GM18526 (cell line): ENCODE measurements around the gene ATG7.

Experiments used
- POLR2A ChIP-seq: IDR thresholded peaks from 3 replicates; pipeline ENCODE4 v1.6.1; 2011; ENCODE audit not compliant: insufficient read length; ENCODE audit errors: extremely low read depth

The ATG7 gene

DNA sequence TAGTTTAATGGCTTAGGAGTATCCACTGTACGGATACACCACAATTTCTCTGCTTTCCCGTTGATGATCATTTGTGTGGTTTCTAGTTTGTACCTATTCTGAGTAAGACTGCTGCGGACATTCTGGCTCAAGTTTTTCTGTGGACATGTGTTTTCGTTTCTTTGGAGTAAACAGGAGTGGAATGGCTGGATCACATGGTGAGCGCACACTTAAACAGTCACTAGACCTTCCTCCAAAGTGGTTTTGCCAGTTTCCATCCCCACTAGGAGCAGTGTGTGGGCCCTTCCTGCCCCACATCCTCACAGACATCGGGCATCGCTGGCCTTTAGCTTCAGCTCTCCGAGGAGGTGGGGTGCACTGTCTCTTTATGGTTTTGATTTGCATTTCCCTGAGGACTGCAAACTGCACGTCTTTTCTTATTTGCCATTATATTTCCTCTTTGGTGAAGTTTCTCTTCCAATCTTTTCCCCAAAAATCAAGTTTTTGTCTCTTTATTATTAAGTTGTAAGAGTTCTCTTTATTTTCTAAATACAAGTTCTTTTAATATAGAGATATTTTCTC, 277.5 kb downstream of the ATG7 start:
- TF ChIP-seq POLR2A: no peak

DNA sequence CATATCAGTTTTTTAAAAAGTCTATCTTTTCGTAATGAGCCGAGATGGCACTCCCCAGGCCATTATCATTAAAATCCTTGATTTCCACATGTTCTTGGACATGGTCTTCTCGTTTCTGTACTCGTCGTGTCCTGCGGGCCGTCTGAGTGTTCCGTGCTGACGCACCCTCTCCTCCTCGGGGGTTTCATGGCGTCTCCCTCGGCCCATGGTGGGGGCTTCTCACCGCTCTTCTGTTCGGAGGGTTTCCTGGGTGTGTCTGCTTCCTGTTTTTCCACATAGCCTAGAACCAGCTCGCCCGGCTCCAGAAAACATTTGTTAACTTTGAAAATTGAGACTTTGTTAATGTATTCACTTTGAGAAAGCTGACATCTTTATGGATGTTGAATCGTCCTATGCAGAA, 278.8 kb downstream of the ATG7 start:
- TF ChIP-seq POLR2A: no peak

DNA sequence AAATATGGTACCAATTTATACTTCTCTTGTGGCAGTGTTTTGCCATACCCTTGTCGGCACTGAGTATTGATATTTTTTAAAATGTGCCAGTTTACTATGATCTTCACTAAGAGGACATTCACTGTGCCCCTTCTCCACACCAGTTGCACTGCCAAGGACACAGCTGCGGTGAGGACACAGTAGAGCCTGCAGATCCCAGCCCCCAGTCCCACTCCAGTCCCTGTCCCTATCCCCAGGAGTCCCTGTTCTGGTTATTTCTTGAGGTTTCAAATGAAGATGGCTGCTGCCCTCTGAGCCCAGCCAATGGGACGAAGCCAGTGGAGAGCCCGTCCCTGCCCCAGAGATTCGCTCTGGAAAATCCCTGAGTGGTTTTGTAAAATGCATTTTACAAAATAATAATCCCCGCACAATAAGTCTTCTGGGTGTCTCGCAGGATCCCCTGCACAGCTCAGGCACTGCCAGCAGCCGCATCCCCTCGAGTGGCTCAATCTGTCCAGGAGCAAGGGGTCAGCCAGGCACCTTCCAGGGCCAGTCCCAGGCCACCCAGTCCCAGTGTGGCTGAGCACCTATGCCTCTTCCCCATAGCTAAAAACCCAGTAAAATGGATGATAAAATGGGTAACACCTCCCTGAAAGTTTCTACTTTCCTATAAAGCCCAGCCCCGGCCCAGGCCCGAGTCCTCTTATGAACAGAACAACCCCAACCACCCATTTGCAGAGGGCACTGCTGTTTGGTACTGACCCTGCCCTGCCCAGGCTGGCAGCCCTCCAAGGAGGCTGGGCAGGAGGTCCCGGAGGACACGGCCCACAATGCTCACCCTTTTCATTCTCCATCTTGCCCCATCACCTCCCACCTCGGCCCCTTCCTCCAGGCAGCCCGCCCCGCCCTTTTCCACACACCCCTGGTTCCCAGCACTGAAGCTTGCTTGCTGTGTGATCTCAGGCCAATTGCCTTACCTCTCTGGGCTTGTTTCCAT, 280.4 kb downstream of the ATG7 start:
- TF ChIP-seq POLR2A: no peak

DNA sequence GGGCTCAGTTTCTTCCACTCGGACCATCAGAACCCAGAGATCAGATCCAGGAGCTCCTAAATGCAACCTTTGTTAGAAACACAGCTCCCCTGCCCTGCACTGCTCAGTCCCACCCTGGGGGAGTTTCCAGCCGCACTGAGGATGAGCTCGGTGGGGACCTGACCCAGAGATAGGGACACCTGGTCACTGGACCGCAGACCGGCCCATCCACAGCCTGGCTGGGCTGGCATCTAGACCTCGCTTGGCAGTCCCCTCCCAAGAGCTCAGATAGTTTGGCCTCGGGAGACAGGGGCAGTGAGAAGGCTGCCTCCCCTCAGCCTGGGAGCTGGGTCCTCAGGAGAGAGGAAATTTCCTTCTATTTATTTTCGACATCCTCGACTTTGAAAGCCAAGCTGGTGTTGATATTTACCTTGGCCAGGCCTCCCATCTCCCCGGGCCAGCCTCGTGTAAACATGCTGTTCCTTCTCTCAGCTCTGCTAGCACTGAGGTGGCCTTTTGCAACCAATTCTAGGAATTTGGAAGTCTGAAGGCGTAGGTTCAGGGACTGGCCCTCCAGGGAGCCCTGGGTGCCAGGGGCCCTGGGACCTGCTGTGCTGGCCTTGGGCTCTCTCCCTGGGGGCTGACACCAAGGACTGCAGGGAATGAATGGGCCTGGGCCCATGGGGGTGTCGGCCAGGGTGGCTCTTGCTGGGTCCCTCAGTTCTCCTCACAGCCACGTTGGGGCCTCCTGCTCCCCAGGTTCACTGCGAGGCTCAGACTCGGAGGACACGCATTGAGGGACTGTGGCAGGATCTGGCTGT, 281.4 kb downstream of the ATG7 start:
- TF ChIP-seq POLR2A: no peak

DNA sequence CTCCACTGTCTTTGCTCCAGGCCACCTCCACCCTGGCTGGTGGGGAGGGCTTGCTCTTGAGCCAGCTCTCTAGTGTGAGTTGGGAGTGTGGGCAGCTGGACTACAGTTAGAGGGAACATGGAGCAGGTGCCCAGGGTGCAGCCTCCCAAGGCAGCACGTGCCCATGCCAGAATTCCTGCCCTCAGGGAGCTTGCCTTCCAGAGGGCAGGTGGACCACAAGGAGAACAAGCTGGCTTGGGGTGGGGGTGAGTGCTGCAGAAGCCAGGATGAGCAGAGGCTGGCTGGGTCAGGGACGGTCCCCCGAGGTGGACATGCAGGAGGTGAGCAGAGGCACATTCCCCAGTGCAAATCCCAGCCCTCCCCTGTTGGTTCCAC, 282.0 kb downstream of the ATG7 start:
- TF ChIP-seq POLR2A: no peak

GRCh38 chr3:11554666-11555065, 282.5 kb downstream of the ATG7 start:
- no peak for TF ChIP-seq POLR2A

GRCh38 chr3:11555211-11555782, 283.1 kb downstream of the ATG7 start:
- no peak for TF ChIP-seq POLR2A

DNA sequence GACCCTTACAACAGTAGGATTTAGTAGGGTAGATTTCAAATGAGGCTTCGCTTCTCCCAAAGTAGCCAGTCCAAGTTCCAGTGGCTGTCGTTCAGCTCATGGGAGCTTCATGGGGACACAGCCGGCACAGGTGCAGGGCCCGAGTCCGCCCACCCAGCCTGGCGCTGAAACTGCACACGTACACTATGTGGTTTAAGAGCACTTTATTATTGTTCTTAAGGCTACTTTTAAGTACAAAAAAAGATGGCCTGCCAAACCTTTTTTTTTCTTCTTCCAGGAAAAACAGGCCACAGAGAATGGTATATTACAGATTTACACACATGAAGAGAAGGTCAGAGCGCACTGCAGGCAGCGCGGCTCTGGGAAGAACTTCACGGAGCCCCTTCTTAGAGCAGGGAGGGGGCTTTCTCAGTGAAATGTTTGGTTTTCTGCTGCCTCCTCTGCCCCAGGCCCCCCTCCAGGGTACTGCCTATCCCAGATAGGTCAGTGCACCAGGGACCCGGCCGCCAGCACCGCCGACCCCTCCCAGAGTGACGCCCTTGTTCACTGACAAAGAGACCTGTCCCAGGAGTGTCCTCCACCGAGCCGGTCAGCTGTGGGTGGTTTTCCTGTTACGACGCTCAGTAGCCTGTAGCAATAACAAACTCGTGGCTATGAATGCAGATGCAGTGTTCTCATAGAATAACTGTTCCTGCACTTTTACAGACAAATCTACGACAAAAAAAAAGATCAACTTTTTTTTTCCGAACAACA, 283.9 kb downstream of the ATG7 start:
- no peak for TF ChIP-seq POLR2A

GRCh38 chr3:11556851-11557644, 284.9 kb downstream of the ATG7 start:
- no peak for TF ChIP-seq POLR2A

GRCh38 chr3:11558002-11558401, 285.8 kb downstream of the ATG7 start:
- no peak for TF ChIP-seq POLR2A

GRCh38 chr3:11558411-11558903, 286.3 kb downstream of the ATG7 start:
- TF ChIP-seq POLR2A: no peak

DNA sequence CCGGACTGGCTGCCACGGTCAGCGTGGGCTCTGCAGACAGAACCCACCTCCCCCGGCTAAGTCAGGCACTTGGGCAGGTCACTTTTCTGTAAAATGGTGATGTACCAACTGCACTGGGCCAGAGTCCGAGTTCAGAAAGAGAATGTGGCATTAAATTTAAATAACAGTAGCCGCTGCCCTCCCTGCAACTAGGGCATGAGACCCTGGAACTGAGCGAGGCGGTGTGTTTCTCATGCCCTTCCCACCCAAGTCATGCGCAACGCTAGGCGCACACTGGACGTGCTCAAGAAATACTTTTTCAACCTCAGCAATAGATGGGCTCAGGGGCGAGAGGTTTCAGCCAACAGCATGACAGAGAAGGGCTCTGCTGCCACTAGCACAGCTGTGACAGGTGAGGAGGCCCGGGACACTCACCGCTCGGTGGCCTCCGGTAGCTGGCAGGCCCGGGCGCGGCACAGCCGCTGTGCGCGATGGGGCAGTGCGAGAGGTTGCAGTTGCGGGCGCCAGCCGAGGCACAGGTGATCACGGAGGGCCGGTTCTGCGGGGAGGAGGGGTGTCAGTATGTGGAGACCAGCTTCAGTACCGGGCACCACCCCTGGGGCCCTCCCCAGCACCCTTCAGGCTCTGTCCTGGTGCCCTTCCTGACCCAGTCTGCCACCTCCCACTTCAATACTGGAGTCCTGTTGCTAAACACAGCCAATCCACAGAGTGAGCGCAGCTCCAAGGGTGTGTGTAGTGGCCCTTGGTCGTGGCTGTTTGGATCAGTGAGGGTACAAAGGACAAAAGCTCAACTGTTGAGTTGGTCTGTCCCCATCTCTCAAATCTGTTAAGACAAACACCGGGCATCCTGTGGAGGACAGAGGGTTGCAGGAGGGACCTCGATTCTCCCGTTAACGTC, 287.0 kb downstream of the ATG7 start:
- no peak for TF ChIP-seq POLR2A
